H1 (cell line): ENCODE results near the gene WDR1. TPM values are rescaled to one million over a fixed set of nuclear protein-coding genes. Genes with fewer than 3 reads are reported as not detected.

Source experiments
- BACH1 ChIP-seq: IDR thresholded peaks from 2 replicates; pipeline ENCODE4 v1.6.1; 2012; ENCODE audit warnings: low read length, improper control_type of control experiment
- KDM4A ChIP-seq: IDR thresholded peaks from one replicate; pipeline ENCODE4 v1.7.1; 2012; ENCODE audit warnings: low read depth, mild to moderate bottlenecking, moderate library complexity, low read length, inconsistent platforms; ENCODE audit not compliant: severe bottlenecking
- RBBP5 ChIP-seq: IDR thresholded peaks from 2 replicates; pipeline ENCODE4 v1.7.1; 2012; ENCODE audit warnings: low read depth, mild to moderate bottlenecking, inconsistent platforms, low read length, moderate library complexity, borderline replicate concordance
- RXRA ChIP-seq: IDR thresholded peaks from 2 replicates; pipeline ENCODE4 v1.6.1; 2011; ENCODE audit warnings: low read depth, mild to moderate bottlenecking, low read length, moderate library complexity; ENCODE audit not compliant: insufficient read depth
- polyA plus RNA-seq, 7 experiments: library from polyadenylated mRNA; depleted of rRNA in 3 of 7; stranded (reverse) in 5 of 7; unstranded in 2 of 7; fragments of >200 nt in 5 of 7; fragments of 200-250 nt in 2 of 7; gene quantifications; 1 replicate in 5 of 7; 2 replicates in 1 of 7; 4 replicates in 1 of 7; pipeline versions ENCODE4 v1.2.1 to v1.2.3, GENCODE V29; 2011 to 2013; ENCODE audit warnings: missing spikeins in 2 of 7, mixed read lengths in 2 of 7
- total RNA-seq: library from RNA; stranded (reverse); fragmentation: NEBNext Ultra II Directional; extraction: Animal tissue kit (Norgen Biotek cat#: 25700); gene quantifications from 2 replicates; pipeline ENCODE4 v1.2.1, GENCODE V29; 2021

Gene WDR1
- total and polyA plus RNA-seq, 2 of the 8 experiments (the other 6 are each of a cell fraction or from before 2014, with no cell fraction given), result 315 to 377 TPM

DNA sequence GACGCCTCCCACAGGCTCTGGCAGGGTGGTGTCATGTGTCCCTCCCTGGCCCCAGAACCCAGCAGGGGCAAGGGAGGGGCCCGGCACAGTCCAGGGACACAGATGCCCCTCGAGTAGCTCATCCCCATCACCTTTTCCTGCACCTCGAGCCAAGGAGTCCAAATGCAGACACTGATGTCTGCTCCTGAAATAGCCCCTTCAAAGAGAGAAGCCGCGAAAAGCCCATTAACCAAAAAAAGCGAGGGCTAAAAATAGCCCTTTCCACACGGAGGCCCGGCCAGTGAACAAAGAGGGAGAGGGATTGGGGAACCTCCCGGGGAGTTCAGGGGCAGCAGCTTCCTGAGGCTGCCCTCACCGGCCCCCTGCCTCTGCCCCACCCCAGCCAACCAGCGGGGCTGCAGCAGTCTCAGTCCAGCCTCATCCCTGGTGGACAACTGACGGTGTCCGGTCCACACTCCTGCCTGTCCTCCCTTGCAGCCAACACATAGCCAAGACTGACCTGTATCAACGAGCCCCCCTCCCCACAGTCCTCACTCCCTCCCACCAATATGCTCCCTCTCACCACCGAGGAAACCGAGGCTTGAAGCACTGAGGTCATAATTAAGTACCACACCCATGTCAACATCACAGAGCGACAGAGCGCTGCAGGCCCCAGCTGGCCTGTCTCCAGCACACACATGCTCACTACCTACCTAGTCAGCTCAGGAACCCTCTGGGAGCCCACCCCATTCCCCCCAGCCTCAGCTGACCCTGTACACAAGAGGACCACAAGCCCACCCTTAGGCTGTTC is 23.9 kb downstream of the WDR1 start (continued):
- no peak for TF ChIP-seq KDM4A
- no peak for TF ChIP-seq BACH1
- no peak for TF ChIP-seq RXRA
- no peak for TF ChIP-seq RBBP5
